NB4 (cell line): ENCODE measurements around the gene DSCAM.

ENCODE experiments used
- DNase-seq: peaks from one replicate; pipeline ENCODE4 v3.0.0; 2010; ENCODE audit warnings: low read depth
- H3K4me3 ChIP-seq: one replicate; pipeline ENCODE4 v1.5.1; 2011; ENCODE audit warnings: mild to moderate bottlenecking, low read depth, low read length, moderate library complexity
- MYC ChIP-seq: IDR thresholded peaks from 2 replicates; pipeline ENCODE4 v1.6.1; 2011; ENCODE audit warnings: low read depth, low read length
- POLR2A ChIP-seq: IDR thresholded peaks from 2 replicates; pipeline ENCODE4 v1.6.1; 2011; ENCODE audit warnings: mild to moderate bottlenecking; ENCODE audit not compliant: insufficient read length; ENCODE audit errors: extremely low read depth
- TF ChIP-seq, protein P1 (sequence below): IDR thresholded peaks from one replicate; pipeline ENCODE4 v1.5.1; 2012; ENCODE audit warnings: low read depth, low read length
- TF ChIP-seq, protein P2 (sequence below): IDR thresholded peaks from 2 replicates; pipeline ENCODE4 v1.6.1; 2011; ENCODE audit warnings: low read depth, low read length

Gene DSCAM

DNA sequence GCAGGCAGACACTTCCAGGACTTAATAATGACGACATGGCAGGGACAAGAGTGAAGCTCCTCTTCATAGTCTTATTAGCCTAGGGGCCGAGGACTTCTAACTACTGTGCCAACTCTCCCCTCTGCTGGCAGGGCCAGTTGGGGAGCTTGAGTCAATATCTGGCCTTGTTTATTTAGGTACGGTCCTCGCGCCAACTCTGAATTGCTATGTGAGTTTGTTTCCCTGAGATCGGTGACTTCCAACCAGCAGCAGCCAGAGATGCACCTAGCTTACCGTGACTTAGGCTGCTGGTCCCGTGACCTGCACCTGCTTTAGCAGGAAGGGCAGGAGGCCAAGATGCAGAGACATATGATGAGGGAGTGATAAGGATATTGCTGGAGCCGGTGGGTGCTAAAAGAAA, 528.6 kb downstream of the DSCAM start:
- TF ChIP-seq, protein P1, sequence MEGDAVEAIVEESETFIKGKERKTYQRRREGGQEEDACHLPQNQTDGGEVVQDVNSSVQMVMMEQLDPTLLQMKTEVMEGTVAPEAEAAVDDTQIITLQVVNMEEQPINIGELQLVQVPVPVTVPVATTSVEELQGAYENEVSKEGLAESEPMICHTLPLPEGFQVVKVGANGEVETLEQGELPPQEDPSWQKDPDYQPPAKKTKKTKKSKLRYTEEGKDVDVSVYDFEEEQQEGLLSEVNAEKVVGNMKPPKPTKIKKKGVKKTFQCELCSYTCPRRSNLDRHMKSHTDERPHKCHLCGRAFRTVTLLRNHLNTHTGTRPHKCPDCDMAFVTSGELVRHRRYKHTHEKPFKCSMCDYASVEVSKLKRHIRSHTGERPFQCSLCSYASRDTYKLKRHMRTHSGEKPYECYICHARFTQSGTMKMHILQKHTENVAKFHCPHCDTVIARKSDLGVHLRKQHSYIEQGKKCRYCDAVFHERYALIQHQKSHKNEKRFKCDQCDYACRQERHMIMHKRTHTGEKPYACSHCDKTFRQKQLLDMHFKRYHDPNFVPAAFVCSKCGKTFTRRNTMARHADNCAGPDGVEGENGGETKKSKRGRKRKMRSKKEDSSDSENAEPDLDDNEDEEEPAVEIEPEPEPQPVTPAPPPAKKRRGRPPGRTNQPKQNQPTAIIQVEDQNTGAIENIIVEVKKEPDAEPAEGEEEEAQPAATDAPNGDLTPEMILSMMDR = no peak
- TF ChIP-seq, protein P2, sequence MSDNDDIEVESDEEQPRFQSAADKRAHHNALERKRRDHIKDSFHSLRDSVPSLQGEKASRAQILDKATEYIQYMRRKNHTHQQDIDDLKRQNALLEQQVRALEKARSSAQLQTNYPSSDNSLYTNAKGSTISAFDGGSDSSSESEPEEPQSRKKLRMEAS = no peak
- TF ChIP-seq POLR2A = no peak
- TF ChIP-seq MYC = no peak
- H3K4me3 ChIP-seq = no peak overlapping the region
- DNase-seq = no peak

DNA sequence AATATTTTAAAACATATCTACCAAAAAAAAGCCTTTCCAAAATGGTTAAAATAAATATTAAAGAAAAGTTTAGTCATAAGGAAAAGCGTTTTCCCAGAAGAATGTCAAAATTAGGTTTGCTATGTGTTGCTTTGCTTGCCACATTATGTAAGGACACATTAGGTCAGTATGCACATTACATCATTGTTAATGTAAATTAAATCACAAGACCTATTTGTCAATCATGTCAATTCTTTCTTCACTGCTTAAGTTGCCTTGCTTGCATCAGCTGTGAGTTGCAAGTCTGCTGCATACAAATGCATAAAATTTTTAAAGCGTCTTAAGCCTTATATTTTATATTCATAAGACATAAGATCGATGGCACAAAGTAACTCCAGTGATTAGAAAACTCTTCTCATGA, 530.9 kb downstream of the DSCAM start:
- DNase-seq = no peak
- H3K4me3 ChIP-seq = no peak overlapping the region
- TF ChIP-seq MYC (no peak), POLR2A (no peak)
- TF ChIP-seq, protein P1 = no peak
- TF ChIP-seq, protein P2 = no peak

DNA sequence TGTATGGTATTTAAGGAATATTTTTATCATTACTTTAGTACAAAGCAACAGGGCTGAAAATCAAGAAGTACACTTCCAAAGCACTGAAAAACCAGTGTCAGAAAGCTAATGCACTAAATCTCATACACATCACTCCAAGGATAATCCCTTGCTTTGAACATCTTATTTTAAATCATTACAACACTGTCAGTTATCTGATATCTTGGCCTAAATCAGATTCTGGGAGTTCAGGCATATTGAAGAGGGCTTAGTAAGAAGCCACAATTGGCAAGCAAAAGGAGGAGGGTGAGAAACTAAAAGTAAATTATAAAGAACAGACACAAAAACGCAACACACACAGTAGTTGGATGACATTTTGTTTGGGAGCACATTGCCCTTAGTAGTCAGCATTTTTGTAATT, 531.3 kb downstream of the DSCAM start:
- DNase-seq = no peak
- TF ChIP-seq MYC = no peak
- TF ChIP-seq, protein P1 = no peak
- no peak for TF ChIP-seq POLR2A
- TF ChIP-seq, protein P2 = no peak
- no peak overlapping the region for H3K4me3 ChIP-seq

DNA sequence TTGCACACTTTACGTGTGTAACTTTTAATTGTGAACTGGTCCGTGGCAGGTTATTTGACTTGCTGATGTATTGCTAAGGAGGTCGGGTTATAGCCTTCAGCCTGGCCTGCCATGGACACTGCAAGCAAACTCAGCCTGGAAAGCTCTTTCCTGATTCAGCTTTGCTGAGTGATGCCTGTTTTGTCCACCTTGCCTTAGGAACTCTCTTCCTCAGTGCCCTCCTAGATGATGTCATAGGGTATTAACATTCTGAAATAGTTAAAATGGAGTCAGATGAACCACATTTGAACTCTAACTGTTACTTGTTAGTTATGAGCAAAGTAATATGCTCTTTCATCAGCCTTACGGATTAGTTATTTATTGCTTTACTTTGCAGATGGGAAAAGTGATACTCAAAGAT, 533.7 kb downstream of the DSCAM start:
- DNase-seq = no peak
- TF ChIP-seq MYC (no peak), POLR2A (no peak)
- TF ChIP-seq, protein P1 = no peak
- TF ChIP-seq, protein P2 = no peak
- H3K4me3 ChIP-seq = no peak overlapping the region

DNA sequence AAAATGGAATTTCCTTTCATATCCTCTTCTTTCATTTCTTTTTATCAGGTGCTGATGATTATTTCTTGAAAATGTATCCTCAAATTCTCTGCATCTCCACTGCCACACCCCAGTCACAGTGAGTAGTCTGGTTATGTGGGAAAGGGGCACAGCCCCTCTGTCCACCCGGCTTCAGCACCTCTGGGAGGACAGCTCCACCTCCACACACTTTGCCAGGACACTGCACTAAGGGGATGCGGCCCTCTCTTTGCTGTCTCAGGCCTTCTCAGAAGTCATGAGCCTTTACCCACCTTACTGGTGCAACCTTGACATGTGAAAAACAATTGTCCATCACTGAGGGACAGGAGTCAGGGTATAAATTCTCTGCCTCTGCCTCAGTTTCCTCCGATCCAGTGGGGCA, 546.7 kb downstream of the DSCAM start:
- H3K4me3 ChIP-seq = no peak overlapping the region
- DNase-seq = no peak
- no peak for TF ChIP-seq POLR2A
- TF ChIP-seq MYC = no peak
- TF ChIP-seq, protein P2 = no peak
- TF ChIP-seq, protein P1 = no peak

DNA sequence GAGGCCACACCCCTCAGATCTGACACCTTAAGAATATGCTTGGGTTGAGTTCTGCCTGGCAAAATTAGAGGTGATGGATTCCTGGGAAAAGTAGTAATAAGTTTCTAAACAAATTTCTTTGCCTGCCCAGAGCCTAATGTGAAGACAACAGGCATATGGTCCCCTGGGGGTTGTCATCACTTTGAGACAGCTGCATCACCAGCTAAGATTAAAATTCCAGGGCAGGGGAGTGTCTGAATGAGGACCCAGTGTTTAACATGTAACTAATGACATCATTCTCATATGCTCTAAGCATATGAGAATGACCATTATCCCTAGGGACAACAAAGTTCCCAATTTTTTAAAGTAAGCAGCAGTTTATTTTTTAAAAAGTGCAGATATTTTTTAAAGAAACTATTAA, 547.5 kb downstream of the DSCAM start:
- no peak overlapping the region for H3K4me3 ChIP-seq
- DNase-seq = no peak
- TF ChIP-seq, protein P2 = no peak
- TF ChIP-seq POLR2A (no peak), MYC (no peak)
- TF ChIP-seq, protein P1 = no peak
